IMR-90 (cell line): ENCODE results near the gene DLX3. TPM values are rescaled to one million over a fixed set of nuclear protein-coding genes. Genes with fewer than 3 reads are reported as not detected.

Source experiments
- ATAC-seq: fragments of 200-7000 bp; cut with Tn5 transposase; 2 replicates; pipeline ENCODE4 v1.9.1; 2020; ENCODE audit warnings: low read depth, mild to moderate bottlenecking, moderate library complexity
- BruUV-seq: library from RNA; stranded (reverse); fragments of 400-500 nt; replicated peaks from 2 replicates; lab custom pipeline; 2021; lab: Mats Ljungman, UMichigan
- CTCF ChIA-PET: fragments of 300-600 bp; formaldehyde crosslinking; extraction: SDS; loops from one replicate; lab custom pipeline; 2021; ENCODE audit warnings: antibody characterized with exemption; lab: Yijun Ruan, JAX
- POLR2A ChIA-PET: fragments of 300-600 bp; sonication (Branson Sonifier 250); formaldehyde crosslinking; loops from one replicate; lab custom pipeline; 2022; ENCODE audit warnings: antibody characterized with exemption; ENCODE audit not compliant: unreplicated experiment; lab: Charles Lee
- DNase-seq: peaks from one replicate; pipeline ENCODE4 v3.0.0; 2013
- H2AFZ ChIP-seq: replicated peaks from 2 replicates; pipeline ENCODE3; 2013; ENCODE audit warnings: low read length, mild to moderate bottlenecking; ENCODE audit not compliant: poor library complexity
- H2AK5ac ChIP-seq: 2 replicates; pipeline ENCODE4 v1.6.1; 2013; ENCODE audit warnings: low read depth, low read length, inconsistent platforms
- H2AK9ac ChIP-seq: replicated peaks from 2 replicates; pipeline ENCODE3; 2013; ENCODE audit warnings: mild to moderate bottlenecking, low read depth, low read length, moderate library complexity; ENCODE audit not compliant: poor library complexity
- H2BK120ac ChIP-seq: 2 replicates; pipeline ENCODE4 v1.6.1; 2013; ENCODE audit warnings: low read depth, low read length, inconsistent platforms
- H2BK15ac ChIP-seq: 3 replicates; pipeline ENCODE4 v1.6.1; 2013; ENCODE audit warnings: low read depth, low read length, inconsistent platforms
- H2BK20ac ChIP-seq: 2 replicates; pipeline ENCODE4 v1.6.1; 2013; ENCODE audit warnings: low read depth, mild to moderate bottlenecking, inconsistent platforms, low read length, moderate library complexity
- H2BK5ac ChIP-seq: 2 replicates; pipeline ENCODE4 v1.6.1; 2013; ENCODE audit warnings: mild to moderate bottlenecking, low read depth, low read length, inconsistent platforms; ENCODE audit not compliant: poor library complexity, severe bottlenecking
- H3K14ac ChIP-seq: replicated peaks from 2 replicates; pipeline ENCODE4 v1.6.1; 2013; ENCODE audit warnings: low read depth, low read length, inconsistent platforms
- H3K18ac ChIP-seq: 2 replicates; pipeline ENCODE4 v1.6.1; 2013; ENCODE audit warnings: low read depth, low read length, control low read depth
- H3K23ac ChIP-seq: 2 replicates; pipeline ENCODE4 v1.6.1; 2013; ENCODE audit warnings: low read depth, low read length, inconsistent platforms
- H3K27ac ChIP-seq: 2 replicates; pipeline ENCODE4 v1.5.1; 2013; ENCODE audit warnings: mild to moderate bottlenecking, control low read depth, low read length; ENCODE audit not compliant: insufficient read depth
- H3K27me3 ChIP-seq: 2 replicates; pipeline ENCODE4 v1.6.1; 2013; ENCODE audit warnings: low read length; ENCODE audit not compliant: control insufficient read depth, insufficient read depth
- H3K36me3 ChIP-seq: 2 replicates; pipeline ENCODE4 v1.6.1; 2013; ENCODE audit warnings: low read length, mixed read lengths; ENCODE audit not compliant: control insufficient read depth, insufficient read depth
- H3K4ac ChIP-seq: 2 replicates; pipeline ENCODE4 v1.6.1; 2013; ENCODE audit warnings: low read depth, low read length, inconsistent platforms
- H3K4me1 ChIP-seq: 2 replicates; pipeline ENCODE4 v1.6.1; 2013; ENCODE audit warnings: low read length, mixed read lengths; ENCODE audit not compliant: control insufficient read depth, insufficient read depth
- H3K4me2 ChIP-seq: 2 replicates; pipeline ENCODE4 v1.6.1; 2013; ENCODE audit warnings: low read depth, mild to moderate bottlenecking, control low read depth, low read length, moderate library complexity
- H3K4me3 ChIP-seq: 2 replicates; pipeline ENCODE4 v1.5.1; 2013; ENCODE audit warnings: low read depth, mild to moderate bottlenecking, control low read depth, low read length, moderate library complexity; ENCODE audit not compliant: insufficient read depth
- H3K56ac ChIP-seq: 2 replicates; pipeline ENCODE4 v1.6.1; 2013; ENCODE audit warnings: low read length, inconsistent platforms; ENCODE audit not compliant: insufficient read depth; ENCODE audit errors: extremely low read depth
- H3K79me1 ChIP-seq, 2 experiments: 2 replicates each; pipeline ENCODE4 v1.6.1; 2013; ENCODE audit warnings: low read length in 2 of 2, inconsistent platforms in 1 of 2, low read depth in 1 of 2
- H3K9ac ChIP-seq: 2 replicates; pipeline ENCODE4 v1.6.1; 2013; ENCODE audit warnings: low read depth, low read length, control low read depth
- H3K9me1 ChIP-seq: 2 replicates; pipeline ENCODE4 v1.6.1; 2013; ENCODE audit warnings: low read length, inconsistent platforms; ENCODE audit not compliant: insufficient read depth
- H3K9me3 ChIP-seq: 2 replicates; pipeline ENCODE4 v1.6.1; 2013; ENCODE audit warnings: low read length; ENCODE audit not compliant: control insufficient read depth, insufficient read depth
- H4K20me1 ChIP-seq: 2 replicates; pipeline ENCODE4 v1.6.1; 2013; ENCODE audit warnings: low read length, inconsistent platforms; ENCODE audit not compliant: insufficient read depth
- H4K5ac ChIP-seq: 2 replicates; pipeline ENCODE4 v1.6.1; 2013; ENCODE audit warnings: mild to moderate bottlenecking, low read depth, low read length, control low read depth
- H4K8ac ChIP-seq, 2 experiments: 2 replicates each; pipeline ENCODE4 v1.6.1; 2013; ENCODE audit warnings: low read depth in 2 of 2, low read length in 2 of 2, control low read depth in 1 of 2, inconsistent platforms in 1 of 2
- H4K91ac ChIP-seq: 2 replicates; pipeline ENCODE4 v1.6.1; 2013; ENCODE audit warnings: low read depth, low read length, inconsistent platforms; ENCODE audit not compliant: insufficient read depth
- BHLHE40 ChIP-seq: fragments of 150-350 bp; IDR thresholded peaks from 2 replicates; pipeline ENCODE4 v1.6.1; 2016; ENCODE audit warnings: mild to moderate bottlenecking, low read depth, low read length
- CEBPB ChIP-seq: IDR thresholded peaks from 2 replicates; pipeline ENCODE4 v1.6.1; 2012; ENCODE audit warnings: low read depth, low read length, improper control_type of control experiment
- CHD1 ChIP-seq: IDR thresholded peaks from 2 replicates; pipeline ENCODE4 v1.6.1; 2012; ENCODE audit warnings: low read depth, low read length, improper control_type of control experiment
- POLR2A ChIP-seq: IDR thresholded peaks from 2 replicates; pipeline ENCODE4 v1.6.1; 2012; ENCODE audit warnings: mild to moderate bottlenecking, low read depth, low read length
- SMC3 ChIP-seq: fragments of 150-350 bp; IDR thresholded peaks from 2 replicates; pipeline ENCODE4 v1.6.1; 2016; ENCODE audit warnings: low read depth, mild to moderate bottlenecking, antibody characterized with exemption, low read length, moderate library complexity
- WGBS, 2 experiments: methylation state at CpG; one replicate each; pipeline versions ENCODE4 v1.1.5 to v1.1.7; 2013; ENCODE audit warnings: missing lambda C conversion rate in 2 of 2; ENCODE audit not compliant: insufficient read length in 1 of 2; ENCODE audit errors: extremely low coverage in 2 of 2; 5-methylcytosine and 5-hydroxymethylcytosine counted together
- dilution Hi-C: fragments of 300-500 bp; cut with HindIII; formaldehyde crosslinking; loops from one replicate; pipeline ENCODE4 v1.14.3; 2018; ENCODE audit warnings: low sequenced_read_pairs; ENCODE audit not compliant: unreplicated experiment
- in situ Hi-C: fragments of 300-500 bp; cut with MboI; formaldehyde crosslinking; loops from 3 replicates; pipeline ENCODE4 v1.14.3; 2019; ENCODE audit warnings: low sequenced_read_pairs, inconsistent platforms, mixed read lengths
- intact Hi-C: fragments of 100-400 bp; cut with micrococcal nuclease; formaldehyde crosslinking; loops from 2 replicates; pipeline ENCODE4 v1.10.0; 2022
- polyA plus RNA-seq, 3 experiments: library from polyadenylated mRNA; depleted of rRNA; stranded (reverse); fragments of >200 nt; gene quantifications; 2 replicates each; pipeline ENCODE4 v1.2.3, GENCODE V29; 2012; ENCODE audit warnings: low replicate concordance in 1 of 3
- total RNA-seq: library from RNA; depleted of rRNA; stranded (reverse); fragments of >200 nt; gene quantifications from 2 replicates; pipeline ENCODE4 v1.2.3, GENCODE V29; 2012

DLX3 gene
- total and polyA plus RNA-seq, 2 of the 4 experiments (the other 2 are of a cell fraction): not detected

DNA sequence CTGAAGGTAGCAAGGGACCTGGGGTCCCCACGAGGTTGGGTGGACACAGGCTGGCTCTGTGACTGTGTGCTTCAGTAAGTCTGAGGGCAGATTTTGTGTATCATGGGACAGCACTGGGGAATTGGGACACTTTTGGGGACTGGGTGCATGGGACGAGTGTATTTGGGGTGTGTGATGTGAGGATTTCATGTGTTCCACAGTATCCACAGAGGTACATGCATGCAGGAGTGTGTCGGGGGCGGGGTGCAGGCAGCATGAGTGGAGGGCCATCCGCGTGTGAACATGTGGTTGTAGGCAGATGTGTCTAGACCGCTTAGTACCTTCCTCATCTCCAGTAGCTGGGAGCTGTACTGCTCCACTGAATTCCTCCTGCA is 1.1 kb upstream of the DLX3 start:
- Histone ChIP-seq H3K4ac (no peak overlapping the region), H3K9ac (no peak overlapping the region), H3K9me1 (no peaks in the 10 kb centered on the region), H4K8ac (no peak overlapping the region), H2AK5ac (no peak overlapping the region), H2BK20ac (no peak overlapping the region), H3K14ac (no peak overlapping the region), H3K4me3 (no peak overlapping the region), H2AFZ (no peak overlapping the region), H3K18ac (no peak overlapping the region), H3K9me3 (peaks cover 2% of the 10 kb centered on the region; the same call in 1 of the 2 replicates), H4K20me1 (peaks cover 7% of the 10 kb centered on the region; the same call in 1 of the 2 replicates), H4K91ac (no peak overlapping the region), H3K79me1 (no peaks in the 10 kb centered on the region), H3K23ac (no peak overlapping the region), H2BK120ac (no peak overlapping the region), H3K4me2 (no peak overlapping the region), H3K27ac (no peak overlapping the region), H4K5ac (no peak overlapping the region), H3K4me1 (peaks cover 3% of the 10 kb centered on the region; the same call in 1 of the 2 replicates), H2BK5ac (no peak overlapping the region), H3K27me3 (peaks cover 75% of the 10 kb centered on the region), H2AK9ac (peak overlapping the region; percentile 49), H2BK15ac (no peak overlapping the region), H3K36me3 (no peaks in the 10 kb centered on the region), H3K56ac (no peak overlapping the region)
- CTCF ChIA-PET: interaction anchor here (0.7 to 3.7 kb wide), 5 partner anchors 15 to 138 kb away, joined by 3 to 21 read pairs (median 4); no protein-coding TSS in a partner anchor
- in situ Hi-C loops: loop anchor here (5.0 to 10.0 kb wide), 3 partner anchors 134 to 424 kb away; partner anchors contain the start of gene SLC35B1
- TF ChIP-seq CEBPB: no peak
- no peak for TF ChIP-seq SMC3
- no peak for TF ChIP-seq CHD1
- TF ChIP-seq BHLHE40: no peak
- TF ChIP-seq POLR2A: no peak
- ATAC-seq (no peak), DNase-seq (no peak)
- intact Hi-C loops: loop anchor here (5.0 kb wide), 1 partner anchor 44 kb away; no protein-coding TSS in a partner anchor
- POLR2A ChIA-PET: no interaction called here
- dilution Hi-C loops: no loop called here
- no TSS peak for BruUV-seq
- whole genome bisulfite sequencing, 2 experiments: 13% methylated on average over 1 of the region's 7 CpGs; no CpG with 5 or more reads in 1 of the 2 experiments
